Measurements from ENCODE around the gene RFX5. TPM values are rescaled to one million over a fixed set of nuclear protein-coding genes. Genes with fewer than 3 reads are reported as not detected.

RFX5 gene
- total and polyA plus RNA-seq, 2 donors (not counting 3 experiments of a cell fraction or from before 2014, with no cell fraction given) = 23.5 to 52.8 TPM

GRCh38 chr1:151342021-151342420 is 5.0 kb downstream of the RFX5 start:
- Histone ChIP-seq H3K79me2 (ENCODE audit: control insufficient read depth, insufficient read depth, low read length) (peaks cover 4% of the 10 kb centered on the region), H3K4me3 (replicated peaks in 1 of 3; ENCODE audit: insufficient read depth in 1 of 3, low read depth in 1 of 3, low read length in 3 of 3) (no peak overlapping the region), H2AFZ (ENCODE audit: low read depth, low read length) (no peak overlapping the region), H3K4me2 (ENCODE audit: insufficient read depth, low read length) (no peak overlapping the region), H3K9me3 (replicated peaks; ENCODE audit: control insufficient read depth, insufficient read depth, low read length) (no peaks in the 10 kb centered on the region), H3K9me1 (replicated peaks; ENCODE audit: control insufficient read depth, extremely low read depth, insufficient read depth, low read length) (no peaks in the 10 kb centered on the region), H3K9ac (replicated peaks; ENCODE audit: extremely low read depth, insufficient read depth, low read length) (no peak overlapping the region), H3K4me1 (ENCODE audit: control insufficient read depth, extremely low read depth, insufficient read depth, low read length) (peaks cover 9% of the 10 kb centered on the region), H3K36me3 (ENCODE audit: control insufficient read depth in 2 of 2, extremely low read depth in 1 of 2, insufficient read depth in 2 of 2, low read length in 2 of 2) (peaks cover 3 to 16% of the 10 kb centered on the region in 2 experiments), H4K20me1 (replicated peaks; ENCODE audit: control insufficient read depth, extremely low read depth, insufficient read depth, low read length) (no peaks in the 10 kb centered on the region), H3K27me3 (ENCODE audit: control insufficient read depth in 2 of 2, insufficient read depth in 2 of 2, low read length in 2 of 2) (no peaks in the 10 kb centered on the region), H3K27ac (ENCODE audit: insufficient read depth, low read depth, low read length) (no peak overlapping the region)
- CTCF ChIA-PET = interaction anchor here (14.4 kb wide), 1 partner anchor 38 kb away, joined by 674 read pairs; no protein-coding TSS in a partner anchor
- BruUV-seq (replicated peaks) = no TSS peak
- no peak for FAIRE-seq
- dilution Hi-C loops (cut with MboI; ENCODE audit: extremely low pct_ligation_motif_present, low sequenced_read_pairs) (no loop called here), intact Hi-C loops (cut with micrococcal nuclease) (loop anchor here (10.0 kb wide), 1 partner anchor 237 kb away; no protein-coding TSS in a partner anchor)
- no peak for TF ChIP-seq POLR2A (IDR thresholded peaks at IDR 0.05; ENCODE audit: low read depth, low read length)
- TF ChIP-seq MAX (IDR thresholded peaks at IDR 0.05; ENCODE audit: insufficient read depth, insufficient read length) = no peak
- TF ChIP-seq MYC (IDR thresholded peaks at IDR 0.05; ENCODE audit: low read depth, low read length) = no peak
- TF ChIP-seq POLR2AphosphoS5 (IDR thresholded peaks at IDR 0.05; ENCODE audit: insufficient read depth, low read depth, low read length) = no peak
- TF ChIP-seq CTCF (IDR thresholded peaks at IDR 0.05; ENCODE audit: extremely low read depth in 1 of 2, insufficient read depth in 1 of 2, low read depth in 1 of 2, low read length in 2 of 2) = no peak
- no peak for TF ChIP-seq EZH2 (IDR thresholded peaks at IDR 0.05; ENCODE audit: borderline replicate concordance, low read depth, low read length, severe bottlenecking)
- TF ChIP-seq GATA2 (IDR thresholded peaks at IDR 0.05; ENCODE audit: insufficient read depth, insufficient read length, low read depth, low read length) = no peak
- no peak for TF ChIP-seq FOS (IDR thresholded peaks at IDR 0.05; ENCODE audit: borderline replicate concordance, insufficient read depth, low read length)
- TF ChIP-seq JUN (IDR thresholded peaks at IDR 0.05; ENCODE audit: borderline replicate concordance, insufficient read depth, insufficient read length, low read depth) = no peak
- DNase-seq (ENCODE audit: low read depth, low spot score) = no peak
- POLR2A ChIA-PET = interaction anchor here (1.4 kb wide), 1 partner anchor 14 kb away, joined by 3 read pairs; the partner anchor contains the start of gene PI4KB

Data from endothelial cell of umbilical vein (primary cell).